ENCODE measurements around the gene RRP1. TPM values are rescaled to one million over a fixed set of nuclear protein-coding genes. Genes with fewer than 3 reads are reported as not detected.
"Not testable (repeated sequence)": the region's sequence is repeated elsewhere in the genome, so short reads cannot be mapped to it uniquely, and the experiment has no call there.

The RRP1 gene
- total RNA-seq, 1 donor from 2014 or later: 13.5 TPM

DNA sequence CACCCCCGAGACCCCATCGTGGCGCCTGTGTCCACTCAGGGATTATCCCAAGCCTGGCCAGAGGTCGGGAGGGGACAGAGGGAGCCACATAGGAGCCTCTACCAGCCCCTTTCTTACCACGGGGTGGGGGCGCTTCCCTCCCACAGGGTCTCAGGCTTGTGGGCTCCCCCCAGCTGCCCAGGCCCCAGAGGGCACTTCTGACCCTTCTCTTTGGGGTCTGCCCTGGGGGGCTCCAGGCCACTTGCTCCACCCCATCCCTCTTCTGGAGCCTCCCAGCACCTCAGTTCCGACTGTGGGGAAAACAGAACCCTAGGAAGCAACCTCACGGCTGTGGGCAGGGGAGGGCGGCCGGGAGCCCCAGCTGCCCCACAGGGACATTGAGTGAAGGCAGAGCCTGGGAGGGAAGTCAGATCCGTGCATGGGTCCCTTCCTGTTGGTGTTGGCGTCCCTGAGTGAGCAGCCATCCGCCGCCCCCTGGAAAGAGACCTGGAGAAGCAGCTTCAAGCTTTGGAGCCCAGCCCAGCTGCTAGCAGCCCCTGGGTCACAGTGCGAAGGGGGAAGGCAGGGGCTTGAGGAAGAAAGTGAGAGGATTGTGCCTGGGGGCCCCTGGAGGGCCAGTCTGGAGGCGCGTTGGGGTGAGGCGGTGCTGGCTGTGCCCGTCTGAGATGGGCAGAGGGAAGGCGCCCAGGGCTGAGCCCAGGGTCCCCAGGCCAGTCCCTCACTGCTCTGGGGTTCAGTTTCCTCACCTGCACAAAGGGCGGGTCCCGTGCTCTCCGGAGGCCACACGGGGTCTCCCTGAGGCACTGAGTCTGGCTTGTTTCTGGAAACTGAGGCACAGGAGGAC lies 22.1 kb downstream of the RRP1 start:
- no peak for DNase-seq
- peak; percentile 4 for ATAC-seq
- intact Hi-C loops (cut with micrococcal nuclease): no loop called here

DNA sequence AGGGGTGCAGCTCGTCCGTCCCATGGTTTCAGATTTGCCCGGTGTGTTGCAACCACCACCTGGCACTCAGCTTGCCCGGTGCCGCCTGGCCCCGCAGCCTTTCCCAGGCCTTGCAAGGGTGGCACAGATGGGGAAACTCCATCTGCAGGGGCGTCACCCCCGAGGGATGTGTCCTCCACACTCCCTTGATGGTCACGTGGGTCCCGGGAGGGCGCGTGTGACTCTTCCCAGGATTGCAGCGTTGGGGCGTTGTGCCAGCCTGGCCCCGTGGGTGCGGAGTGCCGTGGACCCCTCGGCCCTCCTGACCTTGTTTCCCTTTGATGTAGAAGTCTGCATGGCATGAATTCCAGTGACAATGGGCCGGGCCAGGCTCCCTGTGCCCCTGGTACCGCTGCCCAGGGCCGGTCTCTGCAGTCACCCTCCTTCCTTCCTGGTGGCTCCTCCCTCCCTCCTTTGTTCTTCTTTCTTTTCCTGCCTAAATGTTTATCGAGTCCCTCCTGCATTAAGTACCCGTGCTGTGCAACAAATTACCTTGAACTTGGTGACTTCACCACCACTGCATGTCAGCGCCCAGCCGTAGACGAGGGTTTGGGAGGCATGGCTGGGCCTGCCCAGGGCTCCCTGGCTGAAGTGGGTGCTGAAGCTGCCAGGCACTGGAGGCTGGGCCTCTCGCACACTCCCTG lies 22.9 kb downstream of the RRP1 start:
- peak; percentile 30 for ATAC-seq
- DNase-seq: peak; percentile 55
- intact Hi-C loops (cut with micrococcal nuclease): no loop called here

DNA sequence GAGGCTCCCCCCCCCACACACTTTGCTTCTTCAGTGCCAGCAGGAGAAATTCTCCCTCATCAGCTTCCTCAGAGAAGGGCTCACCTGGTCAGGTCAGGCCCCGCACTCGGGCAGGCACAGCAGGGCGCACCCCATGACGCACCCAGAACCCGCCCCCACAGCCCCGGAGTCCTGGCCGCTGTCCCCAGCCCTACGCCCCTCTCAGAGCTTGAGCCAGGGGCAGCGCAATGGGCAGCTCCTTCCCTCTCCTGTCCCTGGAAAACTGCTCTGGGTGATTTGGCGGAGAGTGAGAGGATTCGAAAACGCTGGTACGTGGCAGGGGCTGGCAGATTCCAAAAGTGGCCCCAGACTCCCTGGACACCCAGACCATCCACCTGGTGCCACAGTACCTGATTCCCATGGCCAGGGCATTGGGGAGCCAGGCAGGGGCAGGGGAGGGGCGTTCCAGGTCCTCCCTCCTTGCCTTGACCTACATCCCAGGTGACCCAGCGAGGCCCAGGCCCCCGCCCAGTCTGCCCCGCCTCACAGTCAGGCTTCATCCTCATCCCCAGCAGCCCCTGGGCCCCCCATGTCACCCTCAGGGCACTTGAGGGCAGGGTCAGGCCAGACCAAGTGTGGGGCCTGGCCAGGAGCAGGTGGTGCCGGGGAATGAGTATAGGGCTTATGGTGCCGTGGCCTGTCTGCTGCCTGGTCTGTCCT lies 23.7 kb downstream of the RRP1 start:
- DNase-seq (no peak), ATAC-seq (no peak)
- intact Hi-C loops (cut with micrococcal nuclease): no loop called here

GRCh38 chr21:43813656-43813980 lies 24.2 kb downstream of the RRP1 start:
- intact Hi-C loops (cut with micrococcal nuclease): no loop called here
- no peak for DNase-seq
- ATAC-seq: no peak

DNA sequence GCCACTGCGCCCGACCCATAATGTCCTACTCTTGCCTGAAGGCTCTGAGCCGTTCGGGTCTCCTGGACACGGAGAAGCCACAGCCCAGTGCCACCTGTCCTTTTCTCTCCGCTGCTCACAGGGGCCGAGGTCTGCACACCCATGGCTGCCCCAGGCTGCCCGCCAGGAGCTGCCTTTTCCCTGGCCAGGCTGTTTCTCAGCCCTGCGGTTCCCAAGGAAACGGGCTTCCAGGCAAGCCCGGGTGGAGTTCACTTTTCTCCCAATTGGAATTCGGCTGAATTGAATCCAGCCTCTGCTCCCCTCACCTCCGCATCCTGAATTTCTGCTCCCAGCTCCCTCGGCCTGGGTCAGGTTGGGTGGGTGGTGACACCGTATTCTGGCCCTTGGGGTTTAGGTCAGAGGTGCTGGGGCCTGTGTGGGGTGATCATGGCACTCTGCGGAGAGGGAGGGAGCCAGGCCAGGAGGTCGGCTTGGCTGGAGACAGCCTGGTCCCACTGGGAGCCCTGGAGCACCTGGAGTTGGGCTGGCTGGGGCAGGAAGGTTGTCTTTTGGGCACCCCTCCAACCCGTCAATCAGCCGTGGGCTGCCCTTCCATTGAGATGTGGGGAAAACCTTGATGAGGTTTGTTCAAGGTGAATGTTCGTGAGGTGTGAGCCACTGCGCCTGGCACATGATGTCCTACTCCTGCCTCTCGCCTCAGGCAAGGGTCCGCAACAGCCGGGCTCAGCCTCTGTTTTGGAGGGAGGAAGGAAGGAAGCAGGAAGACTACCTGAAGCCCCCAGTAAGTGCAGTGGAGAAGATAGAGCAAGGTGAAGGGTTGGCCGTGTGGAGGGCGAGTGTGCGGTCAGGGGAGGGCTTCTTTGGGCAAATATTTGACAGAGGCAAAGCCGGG lies 25.1 kb downstream of the RRP1 start:
- ATAC-seq (no peak), DNase-seq (no peak)
- intact Hi-C loops (cut with micrococcal nuclease): no loop called here

DNA sequence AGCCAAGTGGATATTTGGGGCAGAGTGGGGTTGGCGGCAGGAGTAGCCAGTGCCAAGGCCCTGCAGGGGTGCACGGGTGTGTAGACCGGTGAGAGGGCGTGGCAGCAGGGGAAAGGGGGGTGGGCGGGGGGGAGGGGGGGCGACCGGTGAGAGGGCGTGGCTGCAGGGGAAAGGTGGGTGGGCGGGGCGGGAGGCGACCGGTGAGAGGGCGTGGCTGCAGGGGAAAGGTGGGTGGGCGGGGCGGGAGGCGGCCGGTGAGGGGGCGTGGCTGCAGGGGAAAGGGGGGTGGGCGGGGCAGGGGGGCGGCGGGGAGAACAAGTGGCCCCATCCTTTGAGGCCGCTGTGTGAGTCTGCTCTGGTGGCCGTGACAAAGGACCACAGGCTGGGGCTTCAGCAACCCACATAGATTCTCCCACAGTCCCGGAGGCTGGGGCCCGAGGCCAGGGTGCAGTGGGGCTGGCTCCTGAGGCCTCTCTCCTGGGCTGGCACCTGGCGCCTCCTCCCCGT lies 25.8 kb downstream of the RRP1 start:
- intact Hi-C loops (cut with micrococcal nuclease): no loop called here
- no peak for ATAC-seq
- no peak for DNase-seq

- DNase-seq: no peak
- intact Hi-C loops (cut with micrococcal nuclease): no loop called here
- ATAC-seq: no peak
Observed at GRCh38 chr21:43815991-43816390, 26.6 kb downstream of the RRP1 start.

DNA sequence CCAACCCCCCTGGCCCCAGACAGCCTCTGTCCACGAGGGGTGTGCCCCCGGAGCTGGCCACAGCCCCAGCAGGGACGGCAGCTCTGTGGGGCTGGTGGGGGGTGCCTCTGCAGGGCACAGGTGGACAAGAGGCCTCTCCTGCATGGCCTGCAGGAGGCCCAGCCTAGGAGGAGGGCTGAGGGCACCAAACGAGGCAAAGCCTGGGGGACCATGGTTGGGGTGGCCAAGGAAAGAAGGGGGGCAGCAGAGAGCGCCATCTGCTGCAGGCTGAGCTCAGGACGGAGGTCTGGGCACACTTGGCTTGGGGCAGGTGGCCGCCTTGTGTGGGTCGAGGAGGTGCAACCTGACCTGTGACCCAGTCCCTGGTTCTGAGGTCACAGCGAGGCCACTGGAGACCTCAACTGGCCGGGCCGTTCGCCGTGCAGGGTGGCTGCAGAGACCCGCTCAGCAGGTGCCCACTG lies 27.3 kb downstream of the RRP1 start:
- ATAC-seq (no peak), DNase-seq (peak; percentile 23)
- intact Hi-C loops (cut with micrococcal nuclease): no loop called here

DNA sequence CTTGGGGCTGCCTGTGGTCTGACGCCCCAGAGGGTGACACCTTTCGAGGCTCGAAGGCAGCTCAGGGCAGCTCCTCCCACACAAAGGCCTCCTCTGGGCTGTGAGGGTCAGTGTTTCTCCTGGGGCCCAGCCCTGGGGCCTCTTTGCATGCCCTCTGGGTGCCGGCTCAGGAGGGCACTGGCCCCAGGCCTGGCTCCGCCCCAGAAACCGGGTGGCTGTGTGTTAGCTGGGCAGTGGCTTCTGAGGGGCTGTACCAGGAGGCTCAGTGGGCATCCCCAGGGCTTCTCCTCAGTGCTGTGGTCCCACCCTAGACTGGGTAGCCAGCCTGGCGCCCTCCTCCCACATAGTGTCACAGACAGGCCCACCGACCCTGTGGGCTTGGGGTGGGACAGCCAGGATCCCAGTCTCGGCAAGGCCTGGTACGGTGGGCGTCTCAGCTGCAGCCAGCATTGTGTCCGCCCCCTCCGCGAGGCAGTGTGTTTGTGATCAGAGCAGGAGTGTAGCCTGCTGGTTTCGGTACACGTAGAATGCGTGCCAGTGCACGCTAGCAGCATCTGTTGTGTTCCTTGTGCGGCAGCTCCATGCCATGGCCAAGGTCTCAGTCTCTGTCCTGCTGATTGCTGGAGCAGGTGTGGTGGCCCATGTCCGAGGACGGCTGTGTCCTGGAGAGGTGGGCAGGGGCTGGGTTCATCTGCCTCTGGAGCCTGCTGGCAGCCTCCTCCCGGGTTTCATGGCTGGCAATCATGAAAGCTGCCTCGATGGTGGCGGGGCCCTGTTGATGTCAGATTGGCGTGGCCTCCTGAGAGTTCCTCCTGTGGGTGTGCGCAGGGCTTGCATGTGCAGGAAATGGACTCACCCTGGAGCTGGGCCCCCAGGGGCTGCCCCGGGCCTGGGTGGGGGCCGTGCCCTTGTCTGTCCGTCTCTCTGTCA lies 28.0 kb downstream of the RRP1 start:
- peak; percentile 19 for ATAC-seq
- intact Hi-C loops (cut with micrococcal nuclease): no loop called here

GRCh38 chr21:43818685-43819084 lies 29.3 kb downstream of the RRP1 start:
- intact Hi-C loops (cut with micrococcal nuclease): no loop called here
- peak; percentile 18 for ATAC-seq
- no peak for DNase-seq

More for the DNA sequence above, 28.0 kb downstream of the RRP1 start:
- peak; percentile 33 for DNase-seq

GRCh38 chr21:43819511-43820405 lies 30.4 kb downstream of the RRP1 start:
- intact Hi-C loops (cut with micrococcal nuclease): no loop called here
- DNase-seq (peak; percentile 19), ATAC-seq (no peak)

- ATAC-seq (no peak), DNase-seq (no peak)
- intact Hi-C loops (cut with micrococcal nuclease): no loop called here
Observed at GRCh38 chr21:43820466-43820865, 31.1 kb downstream of the RRP1 start.

- ATAC-seq; DNase-seq; intact Hi-C loops (cut with micrococcal nuclease): not testable (repeated sequence)
Observed at GRCh38 chr21:43822166-43822565, 32.8 kb downstream of the RRP1 start.

GRCh38 chr21:43822741-43823140 lies 33.4 kb downstream of the RRP1 start:
- ATAC-seq; intact Hi-C loops (cut with micrococcal nuclease); DNase-seq: not testable (repeated sequence)

- intact Hi-C loops (cut with micrococcal nuclease): no loop called here
- DNase-seq: no peak
- ATAC-seq: no peak
Observed at GRCh38 chr21:43824333-43825241, 35.2 kb downstream of the RRP1 start.
